Neural crest cell (in vitro differentiated cells): ENCODE data around the gene DCHS2. TPM values are rescaled to one million over a fixed set of nuclear protein-coding genes. Genes with fewer than 3 reads are reported as not detected.
A peak's percentile ranks its signal among the peaks of the same experiment; 100 is the strongest.

Experiments used
- DNase-seq: peaks from one replicate; pipeline ENCODE4 v3.0.0; 2021; ENCODE audit warnings: low read depth, mixed read lengths, low spot score
- H3K27ac Mint-ChIP-seq: one replicate; pipeline ENCODE4 v1.8.0; 2021; ENCODE audit warnings: mild to moderate bottlenecking, mixed read lengths; ENCODE audit not compliant: unreplicated experiment
- H3K27me3 Mint-ChIP-seq: 2 replicates; pipeline ENCODE4 v1.8.0; 2021; ENCODE audit warnings: low read depth, mild to moderate bottlenecking, mixed read lengths
- H3K36me3 Mint-ChIP-seq: 2 replicates; pipeline ENCODE4 v1.8.0; 2021; ENCODE audit warnings: low read depth, mild to moderate bottlenecking, mixed read lengths
- H3K4me1 Mint-ChIP-seq: 2 replicates; pipeline ENCODE4 v1.8.0; 2021; ENCODE audit warnings: mixed read lengths
- H3K4me3 Mint-ChIP-seq: one replicate; pipeline ENCODE4 v1.8.0; 2021; ENCODE audit warnings: mild to moderate bottlenecking, mixed read lengths
- H3K9me3 Mint-ChIP-seq: 2 replicates; pipeline ENCODE4 v1.8.0; 2021; ENCODE audit warnings: mixed read lengths
- total RNA-seq: library from RNA; stranded (reverse); gene quantifications from 2 replicates; pipeline ENCODE4 v1.2.1, GENCODE V29; 2021
- TF ChIP-seq, protein P1 (sequence below): fragments of 200-600 bp; sonication (generic); conservative IDR thresholded peaks from 2 replicates; pipeline ENCODE4 v1.5.0; 2021; ENCODE audit warnings: antibody characterized with exemption, mild to moderate bottlenecking

Gene DCHS2
- total RNA-seq, 1 donor from 2014 or later = 1.2 TPM

DNA sequence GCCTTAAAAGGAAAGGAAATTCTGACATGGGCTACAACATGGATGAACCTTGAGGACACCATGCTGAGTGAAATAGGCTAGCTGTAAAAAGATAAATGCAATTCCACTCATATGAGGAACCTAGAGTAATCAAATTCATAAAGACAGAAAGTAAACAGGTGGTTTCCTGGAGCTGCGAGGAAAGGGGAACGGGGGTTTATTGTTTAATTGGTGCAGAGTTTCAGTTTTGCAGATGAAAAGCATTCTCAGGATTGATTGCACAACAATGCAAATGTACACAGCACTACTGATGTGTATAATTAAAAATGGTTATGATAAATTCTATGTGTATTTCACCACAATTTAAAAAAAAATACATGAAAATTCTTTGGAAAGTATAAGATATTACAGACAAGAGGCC is 34.6 kb upstream of the DCHS2 start:
- H3K4me1 Mint-ChIP-seq = peaks cover 13% of the 10 kb centered on the region
- H3K9me3 Mint-ChIP-seq = no peaks in the 10 kb centered on the region
- TF ChIP-seq, protein P1, sequence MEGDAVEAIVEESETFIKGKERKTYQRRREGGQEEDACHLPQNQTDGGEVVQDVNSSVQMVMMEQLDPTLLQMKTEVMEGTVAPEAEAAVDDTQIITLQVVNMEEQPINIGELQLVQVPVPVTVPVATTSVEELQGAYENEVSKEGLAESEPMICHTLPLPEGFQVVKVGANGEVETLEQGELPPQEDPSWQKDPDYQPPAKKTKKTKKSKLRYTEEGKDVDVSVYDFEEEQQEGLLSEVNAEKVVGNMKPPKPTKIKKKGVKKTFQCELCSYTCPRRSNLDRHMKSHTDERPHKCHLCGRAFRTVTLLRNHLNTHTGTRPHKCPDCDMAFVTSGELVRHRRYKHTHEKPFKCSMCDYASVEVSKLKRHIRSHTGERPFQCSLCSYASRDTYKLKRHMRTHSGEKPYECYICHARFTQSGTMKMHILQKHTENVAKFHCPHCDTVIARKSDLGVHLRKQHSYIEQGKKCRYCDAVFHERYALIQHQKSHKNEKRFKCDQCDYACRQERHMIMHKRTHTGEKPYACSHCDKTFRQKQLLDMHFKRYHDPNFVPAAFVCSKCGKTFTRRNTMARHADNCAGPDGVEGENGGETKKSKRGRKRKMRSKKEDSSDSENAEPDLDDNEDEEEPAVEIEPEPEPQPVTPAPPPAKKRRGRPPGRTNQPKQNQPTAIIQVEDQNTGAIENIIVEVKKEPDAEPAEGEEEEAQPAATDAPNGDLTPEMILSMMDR = no peak
- H3K36me3 Mint-ChIP-seq = no peaks in the 10 kb centered on the region
- H3K27ac Mint-ChIP-seq = no peak overlapping the region
- H3K4me3 Mint-ChIP-seq = no peak overlapping the region
- no peak for DNase-seq
- H3K27me3 Mint-ChIP-seq = peaks cover 3% of the 10 kb centered on the region

DNA sequence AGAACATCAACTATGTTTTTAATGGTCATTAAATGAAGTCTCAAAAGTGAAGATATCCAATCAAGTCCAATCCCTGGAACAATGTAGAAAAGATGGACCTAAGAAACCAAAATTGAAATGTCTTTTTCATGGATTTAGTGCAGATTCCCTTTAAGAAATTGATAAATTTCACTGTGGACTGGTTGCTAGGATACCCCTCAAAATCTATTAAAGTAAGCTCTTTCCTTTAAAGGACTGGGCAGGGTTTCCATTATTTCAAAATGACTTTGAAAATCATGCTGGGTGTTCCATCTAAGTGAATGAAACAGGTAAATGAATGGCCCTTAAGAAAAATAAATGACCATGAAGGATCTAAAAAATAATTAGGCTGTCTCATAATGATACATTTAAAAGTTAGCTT is 30.0 kb upstream of the DCHS2 start:
- peak overlapping the region; percentile 14 for H3K27ac Mint-ChIP-seq
- H3K36me3 Mint-ChIP-seq = no peaks in the 10 kb centered on the region
- H3K27me3 Mint-ChIP-seq = peaks cover 1% of the 10 kb centered on the region
- TF ChIP-seq, protein P1 = no peak
- DNase-seq = no peak
- H3K4me1 Mint-ChIP-seq = peaks cover 48% of the 10 kb centered on the region
- no peak overlapping the region for H3K4me3 Mint-ChIP-seq
- H3K9me3 Mint-ChIP-seq = no peaks in the 10 kb centered on the region

DNA sequence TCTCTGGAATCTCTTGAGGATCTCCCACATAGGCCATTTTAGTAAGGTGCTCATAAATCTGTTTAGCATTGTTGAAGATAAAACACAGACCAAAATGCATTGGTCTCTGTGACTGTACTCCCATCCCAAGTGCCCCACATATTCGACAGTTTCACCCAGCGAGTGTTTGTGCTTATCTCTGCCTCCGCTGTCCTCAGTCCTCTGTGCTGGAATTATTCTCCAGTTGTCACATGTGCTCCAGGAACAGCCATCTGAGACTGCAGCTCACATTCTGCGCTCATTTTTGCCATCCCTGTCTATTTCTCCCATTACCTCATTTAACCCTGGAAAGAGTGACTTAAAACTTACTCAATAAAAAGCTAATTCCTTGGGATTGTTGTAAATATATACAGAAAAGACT is 27.6 kb upstream of the DCHS2 start:
- peaks cover 53% of the 10 kb centered on the region for H3K4me1 Mint-ChIP-seq
- DNase-seq = no peak
- H3K36me3 Mint-ChIP-seq = no peaks in the 10 kb centered on the region
- H3K27ac Mint-ChIP-seq = peak overlapping the region; percentile 45
- H3K27me3 Mint-ChIP-seq = no peaks in the 10 kb centered on the region
- H3K9me3 Mint-ChIP-seq = no peaks in the 10 kb centered on the region
- no peak overlapping the region for H3K4me3 Mint-ChIP-seq
- TF ChIP-seq, protein P1 = no peak

DNA sequence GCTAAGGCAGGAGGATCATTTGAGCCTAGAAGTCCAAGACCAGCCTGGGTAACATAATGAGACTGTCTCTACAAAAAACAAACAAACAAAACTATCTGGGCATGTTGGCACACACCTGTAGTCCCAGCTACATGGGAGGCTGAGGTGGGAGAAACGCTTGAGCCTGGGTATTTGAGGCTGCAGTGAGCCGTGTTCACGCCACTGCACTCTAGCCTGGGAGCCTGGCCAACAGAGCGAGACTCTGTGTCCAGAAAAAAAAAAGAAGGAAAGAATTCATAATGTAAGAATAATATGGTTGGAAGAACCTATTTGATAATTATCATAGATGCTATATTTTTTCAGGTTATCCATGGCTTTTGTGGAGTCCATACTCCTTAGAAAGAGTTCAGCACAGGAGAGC is 26.0 kb upstream of the DCHS2 start:
- DNase-seq = no peak
- Mint-ChIP-seq H3K9me3 (peaks cover 3% of the 10 kb centered on the region), H3K4me1 (peaks cover 57% of the 10 kb centered on the region), H3K27me3 (no peaks in the 10 kb centered on the region), H3K4me3 (no peak overlapping the region), H3K36me3 (no peaks in the 10 kb centered on the region), H3K27ac (peak overlapping the region; percentile 2)
- TF ChIP-seq, protein P1 = no peak

DNA sequence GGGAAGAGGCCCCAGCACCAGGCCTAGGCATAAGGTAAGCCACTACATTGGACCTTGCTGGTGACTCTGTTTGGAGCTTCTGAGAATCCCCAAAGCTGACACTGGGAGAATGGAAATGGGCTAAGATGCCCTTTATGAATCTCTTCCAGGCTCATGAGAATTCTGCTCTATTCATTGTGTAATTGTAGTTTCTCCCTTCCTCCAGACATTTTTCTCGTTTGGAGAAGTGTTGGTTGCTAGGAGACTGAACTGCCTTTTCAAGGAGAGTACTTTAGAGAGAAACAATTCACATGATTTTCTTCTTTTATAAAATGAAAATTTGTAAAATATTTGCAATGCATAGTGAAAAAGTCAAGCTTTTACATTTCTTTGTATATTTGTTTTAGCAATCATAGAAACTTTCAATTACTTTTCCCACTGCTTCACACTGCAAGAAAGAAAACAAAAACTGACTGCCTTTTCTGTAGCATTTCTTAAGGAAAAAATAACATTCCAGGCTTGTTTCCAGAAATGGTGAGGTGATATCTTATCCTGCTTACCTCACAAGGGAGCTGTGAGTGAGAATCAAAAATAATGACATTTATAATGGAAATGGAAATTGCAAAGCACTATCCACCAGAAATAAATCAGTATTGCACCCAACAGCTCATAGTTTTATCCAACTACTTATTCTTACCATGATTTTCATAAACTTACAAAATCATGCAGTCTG is 24.9 kb upstream of the DCHS2 start:
- no peaks in the 10 kb centered on the region for H3K27me3 Mint-ChIP-seq
- peaks cover 64% of the 10 kb centered on the region for H3K4me1 Mint-ChIP-seq
- peaks cover 3% of the 10 kb centered on the region for H3K9me3 Mint-ChIP-seq
- H3K4me3 Mint-ChIP-seq = peak overlapping the region; percentile 11
- no peak for DNase-seq
- peak overlapping the region; percentile 83 for H3K27ac Mint-ChIP-seq
- H3K36me3 Mint-ChIP-seq = no peaks in the 10 kb centered on the region
- TF ChIP-seq, protein P1 = no peak
